Natural killer cell (primary cell): ENCODE data around the gene MGP. TPM values are rescaled to one million over a fixed set of nuclear protein-coding genes. Genes with fewer than 3 reads are reported as not detected.

Source experiments
- ATAC-seq, 3 donors: fragments of 150-1000 bp in 2 of 3; fragments of 200-7000 bp in 1 of 3; cut with Tn5 transposase; 1 replicate in 1 of 3; 2 replicates in 2 of 3; pipeline ENCODE4 v1.10.0; 2021; ENCODE audit warnings: mild to moderate bottlenecking in 2 of 3, moderate library complexity in 2 of 3
- DNase-seq, 2 donors: peaks; one replicate each; pipeline versions ENCODE4 v3.0.0 to v3.0.0-alpha.2; 2013 to 2021; ENCODE audit warnings: mixed read lengths in 1 of 2
- H3K27ac ChIP-seq: one replicate; pipeline ENCODE4 v1.5.1; 2013; ENCODE audit warnings: mild to moderate bottlenecking, low read length
- H3K27me3 ChIP-seq: one replicate; pipeline ENCODE4 v1.6.1; 2013; ENCODE audit warnings: low read length; ENCODE audit not compliant: control insufficient read depth, insufficient read depth
- H3K36me3 ChIP-seq: one replicate; pipeline ENCODE4 v1.6.1; 2013; ENCODE audit warnings: low read length; ENCODE audit not compliant: control insufficient read depth, insufficient read depth
- H3K4me1 ChIP-seq: one replicate; pipeline ENCODE4 v1.6.1; 2013; ENCODE audit warnings: low read length; ENCODE audit not compliant: control insufficient read depth, insufficient read depth
- H3K4me3 ChIP-seq: one replicate; pipeline ENCODE4 v1.5.1; 2013; ENCODE audit warnings: low read length
- H3K9me3 ChIP-seq: one replicate; pipeline ENCODE4 v1.6.1; 2013; ENCODE audit warnings: low read length; ENCODE audit not compliant: control insufficient read depth, insufficient read depth
- H3K27ac Mint-ChIP-seq, 2 donors: one replicate each; pipeline ENCODE4 v1.8.0; 2022; ENCODE audit warnings: mild to moderate bottlenecking in 2 of 2, mixed read lengths in 2 of 2, moderate library complexity in 1 of 2
- H3K27me3 Mint-ChIP-seq, 2 donors: one replicate each; pipeline ENCODE4 v1.8.0; 2022; ENCODE audit warnings: low read depth in 2 of 2, mixed read lengths in 2 of 2
- H3K36me3 Mint-ChIP-seq: one replicate; pipeline ENCODE4 v1.8.0; 2022; ENCODE audit warnings: mixed read lengths
- H3K4me1 Mint-ChIP-seq, 2 donors: one replicate each; pipeline ENCODE4 v1.8.0; 2022; ENCODE audit warnings: mixed read lengths in 2 of 2
- H3K4me3 Mint-ChIP-seq: one replicate; pipeline ENCODE4 v1.8.0; 2022; ENCODE audit warnings: mild to moderate bottlenecking, moderate library complexity, mixed read lengths
- H3K9me3 Mint-ChIP-seq, 2 donors: one replicate each; pipeline ENCODE4 v1.8.0; 2022; ENCODE audit warnings: mixed read lengths in 2 of 2
- WGBS: methylation state at CpG from one replicate; pipeline ENCODE4 v1.1.7; 2013; ENCODE audit warnings: missing lambda C conversion rate; ENCODE audit not compliant: insufficient coverage; 5-methylcytosine and 5-hydroxymethylcytosine counted together
- intact Hi-C: fragments of 100-400 bp; cut with micrococcal nuclease; formaldehyde crosslinking; loops from one replicate; pipeline ENCODE4 v1.14.2; 2022
- total RNA-seq, 4 donors: library from RNA; stranded (reverse); fragments of 120-200 nt in 1 of 4; gene quantifications; one replicate each; pipeline versions ENCODE4 v1.2.3 to v1.2.4, GENCODE V29; 2013 to 2022
- TF ChIP-seq, protein P1 (sequence below): fragments of 200-600 bp; IDR thresholded peaks from one replicate; pipeline ENCODE4 v1.8.0; 2022; ENCODE audit warnings: antibody characterized with exemption

The MGP gene
- total RNA-seq, 3 donors from 2014 or later (not counting 1 experiment from before 2014, with no cell fraction given) = 0.89 to 1.1 TPM; not detected in 1

- Mint-ChIP-seq H3K9me3 (no peaks in the 10 kb centered on the region), H3K27ac (no peak overlapping the region), H3K4me1 (no peaks in the 10 kb centered on the region), H3K36me3 (no peaks in the 10 kb centered on the region), H3K4me3 (no peak overlapping the region), H3K27me3 (no peaks in the 10 kb centered on the region)
- Histone ChIP-seq H3K27me3 (no peaks in the 10 kb centered on the region), H3K27ac (no peak overlapping the region), H3K4me1 (no peaks in the 10 kb centered on the region), H3K36me3 (no peaks in the 10 kb centered on the region), H3K4me3 (no peak overlapping the region), H3K9me3 (no peaks in the 10 kb centered on the region)
- 68% methylated on average over 1 of the region's 1 CpG for WGBS
- TF ChIP-seq, protein P1, sequence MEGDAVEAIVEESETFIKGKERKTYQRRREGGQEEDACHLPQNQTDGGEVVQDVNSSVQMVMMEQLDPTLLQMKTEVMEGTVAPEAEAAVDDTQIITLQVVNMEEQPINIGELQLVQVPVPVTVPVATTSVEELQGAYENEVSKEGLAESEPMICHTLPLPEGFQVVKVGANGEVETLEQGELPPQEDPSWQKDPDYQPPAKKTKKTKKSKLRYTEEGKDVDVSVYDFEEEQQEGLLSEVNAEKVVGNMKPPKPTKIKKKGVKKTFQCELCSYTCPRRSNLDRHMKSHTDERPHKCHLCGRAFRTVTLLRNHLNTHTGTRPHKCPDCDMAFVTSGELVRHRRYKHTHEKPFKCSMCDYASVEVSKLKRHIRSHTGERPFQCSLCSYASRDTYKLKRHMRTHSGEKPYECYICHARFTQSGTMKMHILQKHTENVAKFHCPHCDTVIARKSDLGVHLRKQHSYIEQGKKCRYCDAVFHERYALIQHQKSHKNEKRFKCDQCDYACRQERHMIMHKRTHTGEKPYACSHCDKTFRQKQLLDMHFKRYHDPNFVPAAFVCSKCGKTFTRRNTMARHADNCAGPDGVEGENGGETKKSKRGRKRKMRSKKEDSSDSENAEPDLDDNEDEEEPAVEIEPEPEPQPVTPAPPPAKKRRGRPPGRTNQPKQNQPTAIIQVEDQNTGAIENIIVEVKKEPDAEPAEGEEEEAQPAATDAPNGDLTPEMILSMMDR = no peak
- DNase-seq = no peak
- intact Hi-C loops = no loop called here
- no peak for ATAC-seq
Measured at GRCh38 chr12:14873440-14874185, 12.0 kb downstream of the MGP start.

DNA sequence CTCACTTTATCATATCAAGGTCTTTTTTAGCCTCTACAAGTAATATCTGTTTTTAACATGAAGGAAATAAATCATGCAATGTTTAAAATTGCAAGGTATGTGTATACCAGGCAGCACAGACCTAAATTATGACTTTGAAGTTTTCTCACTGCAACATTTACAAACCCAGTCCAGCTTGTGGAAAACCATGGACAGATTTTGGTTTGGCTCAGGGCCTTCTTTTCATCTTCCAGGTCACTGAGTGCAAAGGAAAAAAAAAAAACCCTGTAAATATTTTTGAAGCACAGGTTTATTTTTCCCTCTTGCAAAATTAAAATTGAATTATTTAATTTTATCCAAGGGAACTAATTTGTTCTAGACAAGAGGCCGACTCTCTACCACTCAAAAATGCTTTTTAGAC, 13.8 kb downstream of the MGP start:
- ATAC-seq = no peak
- H3K4me1 Mint-ChIP-seq = no peaks in the 10 kb centered on the region
- H3K36me3 Mint-ChIP-seq = no peaks in the 10 kb centered on the region
- no peaks in the 10 kb centered on the region for H3K9me3 Mint-ChIP-seq
- Histone ChIP-seq H3K27ac (no peak overlapping the region), H3K27me3 (no peaks in the 10 kb centered on the region), H3K9me3 (no peaks in the 10 kb centered on the region), H3K36me3 (no peaks in the 10 kb centered on the region), H3K4me3 (no peak overlapping the region), H3K4me1 (no peaks in the 10 kb centered on the region)
- intact Hi-C loops = no loop called here
- no peak overlapping the region for H3K4me3 Mint-ChIP-seq
- TF ChIP-seq, protein P1 = no peak
- peaks cover 0 to 4% of the 10 kb centered on the region in 2 donors for H3K27me3 Mint-ChIP-seq
- WGBS = no CpG with 5 or more reads among the region's 1 CpG
- DNase-seq = no peak
- H3K27ac Mint-ChIP-seq = no peak overlapping the region

GRCh38 chr12:14871247-14871646, 14.4 kb downstream of the MGP start:
- Mint-ChIP-seq H3K27me3 (peaks cover 0 to 4% of the 10 kb centered on the region in 2 donors), H3K4me1 (no peaks in the 10 kb centered on the region), H3K9me3 (no peaks in the 10 kb centered on the region), H3K4me3 (no peak overlapping the region), H3K27ac (no peak overlapping the region), H3K36me3 (no peaks in the 10 kb centered on the region)
- Histone ChIP-seq H3K36me3 (no peaks in the 10 kb centered on the region), H3K4me1 (no peaks in the 10 kb centered on the region), H3K27me3 (no peaks in the 10 kb centered on the region), H3K9me3 (no peaks in the 10 kb centered on the region), H3K27ac (no peak overlapping the region), H3K4me3 (no peak overlapping the region)
- ATAC-seq (no peak), DNase-seq (no peak)
- intact Hi-C loops = no loop called here
- 95% methylated on average over 1 of the region's 1 CpG for WGBS
- TF ChIP-seq, protein P1 = no peak
